MCF 10A (cell line): ENCODE measurements around the gene ST3GAL6. TPM values are rescaled to one million over a fixed set of nuclear protein-coding genes. Genes with fewer than 3 reads are reported as not detected.

ENCODE experiments used
- BruUV-seq: library from RNA; stranded (reverse); fragments of 400-500 nt; replicated peaks from 2 replicates; lab custom pipeline; 2021; lab: Mats Ljungman, UMichigan
- CTCF ChIA-PET: fragments of 300-600 bp; sonication (Branson Sonifier 250); formaldehyde crosslinking; extraction: SDS; loops from one replicate; lab custom pipeline; 2021; ENCODE audit warnings: antibody characterized with exemption, inconsistent platforms; lab: Yijun Ruan, JAX
- POLR2A ChIA-PET: fragments of 300-600, 350-650 bp; sonication (Branson Sonifier 250); formaldehyde crosslinking; extraction: SDS; loops from one replicate; lab custom pipeline; 2020; ENCODE audit warnings: antibody characterized with exemption, inconsistent platforms; lab: Yijun Ruan, JAX
- DNase-seq: peaks from one replicate; pipeline ENCODE4 v3.0.0-alpha.2; 2018; ENCODE audit not compliant: unreplicated experiment
- H3K27ac Mint-ChIP-seq: one replicate; pipeline ENCODE4 v1.8.0; 2022; ENCODE audit warnings: mild to moderate bottlenecking, low read depth, mixed read lengths; ENCODE audit not compliant: unreplicated experiment
- H3K27me3 Mint-ChIP-seq: one replicate; pipeline ENCODE4 v1.8.0; 2022; ENCODE audit warnings: mixed read lengths; ENCODE audit not compliant: insufficient read depth, unreplicated experiment
- H3K36me3 Mint-ChIP-seq: one replicate; pipeline ENCODE4 v1.8.0; 2022; ENCODE audit warnings: mild to moderate bottlenecking, moderate library complexity, mixed read lengths; ENCODE audit not compliant: insufficient read depth, unreplicated experiment
- H3K4me1 Mint-ChIP-seq: one replicate; pipeline ENCODE4 v1.8.0; 2022; ENCODE audit warnings: mixed read lengths; ENCODE audit not compliant: insufficient read depth, unreplicated experiment
- H3K4me3 Mint-ChIP-seq: one replicate; pipeline ENCODE4 v1.8.0; 2022; ENCODE audit warnings: mild to moderate bottlenecking, moderate library complexity, mixed read lengths; ENCODE audit not compliant: unreplicated experiment
- H3K9me3 Mint-ChIP-seq: one replicate; pipeline ENCODE4 v1.8.0; 2022; ENCODE audit warnings: mixed read lengths; ENCODE audit not compliant: unreplicated experiment
- CTCF ChIP-seq: fragments of 200-600 bp; IDR thresholded peaks from one replicate; pipeline ENCODE4 v1.8.0; 2022; ENCODE audit warnings: antibody characterized with exemption, mild to moderate bottlenecking; ENCODE audit not compliant: unreplicated experiment
- intact Hi-C: fragments of 100-400 bp; cut with micrococcal nuclease; formaldehyde crosslinking; loops from 2 replicates; pipeline ENCODE4 v1.14.1; 2022
- total RNA-seq: library from RNA; stranded (reverse); gene quantifications from 2 replicates; pipeline ENCODE4 v1.2.3, GENCODE V29; 2022

The ST3GAL6 gene
- total RNA-seq, 1 experiment from 2014 or later: 1.2 TPM

- H3K27ac Mint-ChIP-seq: peak overlapping the region; percentile 91
- H3K4me1 Mint-ChIP-seq: peaks cover 52% of the 10 kb centered on the region
- H3K27me3 Mint-ChIP-seq: no peaks in the 10 kb centered on the region
- peaks cover 14% of the 10 kb centered on the region for H3K36me3 Mint-ChIP-seq
- DNase-seq: no peak
- BruUV-seq: no TSS peak
- intact Hi-C loops: no loop called here
- ChIA-PET CTCF (interaction anchor here (0.6 to 0.9 kb wide), 2 partner anchors 29 to 191 kb away, joined by 3 read pairs; no protein-coding TSS in a partner anchor), POLR2A (no interaction called here)
- no peak for TF ChIP-seq CTCF
- H3K4me3 Mint-ChIP-seq: no peak overlapping the region
- H3K9me3 Mint-ChIP-seq: no peaks in the 10 kb centered on the region
Observed at GRCh38 chr3:98787181-98787580, 24.0 kb downstream of the ST3GAL6 start.

- H3K27ac Mint-ChIP-seq: peak overlapping the region; percentile 73
Observed at GRCh38 chr3:98788651-98789050, 25.5 kb downstream of the ST3GAL6 start.

GRCh38 chr3:98791341-98792325 is 28.5 kb downstream of the ST3GAL6 start:
- TSS peak; percentile 1 for BruUV-seq
- peak overlapping the region; percentile 77 for H3K27ac Mint-ChIP-seq
- no peaks in the 10 kb centered on the region for H3K9me3 Mint-ChIP-seq
- TF ChIP-seq CTCF: no peak
- H3K4me1 Mint-ChIP-seq: peaks cover 17% of the 10 kb centered on the region
- DNase-seq: peak; percentile 42
- H3K4me3 Mint-ChIP-seq: no peak overlapping the region
- H3K36me3 Mint-ChIP-seq: peaks cover 25% of the 10 kb centered on the region
- intact Hi-C loops: no loop called here
- POLR2A ChIA-PET: interaction anchor here (0.6 to 0.9 kb wide), 3 partner anchors 13 to 908 kb away, joined by 3 to 4 read pairs (median 4); no protein-coding TSS in a partner anchor
- H3K27me3 Mint-ChIP-seq: no peaks in the 10 kb centered on the region
- CTCF ChIA-PET: interaction anchor here (1.0 to 1.3 kb wide), 5 partner anchors 28 to 202 kb away, joined by 3 to 12 read pairs (median 4); no protein-coding TSS in a partner anchor

More at GRCh38 chr3:98788651-98789050, 25.5 kb downstream of the ST3GAL6 start:
- H3K27me3 Mint-ChIP-seq: no peaks in the 10 kb centered on the region
- H3K4me3 Mint-ChIP-seq: no peak overlapping the region
- peaks cover 6% of the 10 kb centered on the region for H3K36me3 Mint-ChIP-seq
- TF ChIP-seq CTCF: no peak
- POLR2A ChIA-PET: interaction anchor here (1.1 kb wide), 1 partner anchor 10 kb away, joined by 4 read pairs; no protein-coding TSS in a partner anchor
- BruUV-seq: no TSS peak
- CTCF ChIA-PET: interaction anchor here (0.6 to 1.7 kb wide), 4 partner anchors 84 to 191 kb away, joined by 3 to 5 read pairs (median 4); no protein-coding TSS in a partner anchor
- intact Hi-C loops: no loop called here
- H3K4me1 Mint-ChIP-seq: peaks cover 46% of the 10 kb centered on the region
- DNase-seq: no peak
- no peaks in the 10 kb centered on the region for H3K9me3 Mint-ChIP-seq

DNA sequence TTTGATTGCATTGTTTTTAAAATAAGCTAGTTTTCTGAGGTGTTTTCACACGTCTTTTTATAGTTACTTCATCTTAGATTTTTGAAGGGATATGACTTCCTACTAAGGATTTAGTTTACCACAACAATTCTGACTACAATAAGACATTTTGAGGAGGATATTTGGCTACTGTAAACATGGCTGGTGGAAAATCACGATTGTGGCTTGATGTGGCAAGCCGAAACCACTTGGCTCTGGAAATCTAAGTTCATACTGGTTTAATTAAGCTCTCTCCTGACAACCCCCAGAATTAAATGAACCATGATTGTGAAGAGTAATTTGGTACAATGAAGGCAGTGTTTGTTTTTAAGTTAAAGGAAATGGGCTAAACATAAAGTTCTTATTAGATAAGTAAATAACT is 30.8 kb downstream of the ST3GAL6 start:
- intact Hi-C loops: no loop called here
- CTCF ChIA-PET: interaction anchor here (0.8 to 3.4 kb wide), 7 partner anchors 9 to 200 kb away, joined by 3 to 24 read pairs (median 3); no protein-coding TSS in a partner anchor
- BruUV-seq: no TSS peak
- H3K4me3 Mint-ChIP-seq: no peak overlapping the region
- DNase-seq: no peak
- peaks cover 27% of the 10 kb centered on the region for H3K36me3 Mint-ChIP-seq
- POLR2A ChIA-PET: interaction anchor here (0.6 to 2.1 kb wide), 4 partner anchors 9 to 213 kb away, joined by 3 to 7 read pairs (median 4); no protein-coding TSS in a partner anchor
- peaks cover 18% of the 10 kb centered on the region for H3K4me1 Mint-ChIP-seq
- no peaks in the 10 kb centered on the region for H3K9me3 Mint-ChIP-seq
- H3K27me3 Mint-ChIP-seq: no peaks in the 10 kb centered on the region
- no peak overlapping the region for H3K27ac Mint-ChIP-seq
- TF ChIP-seq CTCF: no peak
